ENCODE data around the gene SCARB2. TPM values are rescaled to one million over a fixed set of nuclear protein-coding genes. Genes with fewer than 3 reads are reported as not detected.

Gene SCARB2
- polyA plus RNA-seq, 1 donor: 173 TPM

DNA sequence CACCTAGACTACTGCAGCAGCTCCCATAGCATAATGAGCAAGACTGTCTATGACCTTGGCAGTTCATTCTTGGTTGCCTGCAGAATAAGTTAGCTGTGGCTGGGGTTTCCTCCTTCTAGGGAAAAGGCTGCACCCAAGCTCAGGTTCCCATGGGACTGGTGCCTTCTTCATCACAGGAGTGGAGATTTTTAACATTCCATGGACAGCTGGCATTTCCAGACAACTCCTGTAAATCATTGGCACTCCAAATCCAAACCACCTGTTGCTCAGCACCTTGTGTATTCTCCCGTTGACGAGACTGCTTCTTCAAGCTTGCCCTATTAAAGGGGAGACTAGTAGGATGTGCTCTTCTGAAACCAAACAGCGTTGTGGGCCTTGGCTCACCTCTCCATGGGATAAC is 57.6 kb downstream of the SCARB2 start:
- DNase-seq: no peak

DNA sequence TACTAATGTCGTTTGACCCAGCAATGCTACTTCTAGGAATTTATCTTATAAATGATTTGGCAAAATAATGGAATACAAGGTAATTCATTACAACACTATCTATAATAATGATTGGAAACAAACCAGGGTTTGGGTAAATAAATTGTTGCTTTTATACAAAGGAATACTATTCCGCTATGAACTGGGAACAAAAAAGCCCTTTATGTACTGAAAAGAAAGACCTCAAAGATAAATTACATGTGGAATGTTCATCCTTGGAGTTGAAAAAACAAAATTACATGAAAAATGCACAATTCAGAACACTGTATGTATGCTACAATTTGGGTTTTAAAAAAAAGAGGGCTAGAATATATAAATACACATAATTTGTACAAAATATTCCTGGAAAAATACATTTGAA is 60.3 kb downstream of the SCARB2 start:
- no peak for DNase-seq

DNA sequence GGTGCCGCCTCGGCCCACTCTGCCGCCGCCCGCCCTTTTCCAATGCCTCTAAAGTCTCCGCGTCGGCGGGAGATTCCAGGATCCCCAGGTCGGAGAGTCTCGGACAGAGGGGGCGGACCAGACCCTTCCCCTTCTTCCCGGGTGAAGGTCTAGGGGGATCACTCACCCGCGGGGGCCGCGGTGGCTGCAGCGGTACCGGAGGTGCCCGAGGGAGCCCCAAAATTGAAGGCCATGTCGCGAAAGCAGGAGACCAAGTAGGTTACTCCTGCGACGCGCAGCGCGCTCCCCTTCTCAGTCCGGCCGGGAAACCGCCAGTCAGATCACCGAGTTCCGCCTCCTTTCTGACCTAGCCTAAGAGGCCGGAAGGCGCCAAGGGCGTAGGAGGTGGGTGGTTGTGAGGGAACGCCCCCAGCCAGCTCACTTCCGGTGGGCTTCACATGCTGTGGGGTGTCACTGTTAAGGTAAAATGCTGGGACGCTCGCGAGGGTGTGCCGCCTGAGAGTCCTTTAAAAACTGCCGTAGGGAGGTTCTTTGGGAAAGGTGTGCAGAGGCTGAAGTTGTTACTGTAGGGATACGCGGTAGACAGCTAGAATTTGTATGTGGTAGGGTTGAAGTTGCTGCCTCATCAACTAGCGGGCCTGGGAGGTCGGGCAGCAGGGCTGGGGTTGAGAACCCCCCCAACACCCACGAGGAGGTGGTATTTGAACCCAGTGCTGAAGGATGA is 65.3 kb downstream of the SCARB2 start, which contains the start of gene NUP54:
Gene NUP54 (minus strand): TSS at position 256 of the 724 bp plus-strand sequence. CDS start 23 bp downstream, at position 233.
- peak; percentile 96 for DNase-seq

DNA sequence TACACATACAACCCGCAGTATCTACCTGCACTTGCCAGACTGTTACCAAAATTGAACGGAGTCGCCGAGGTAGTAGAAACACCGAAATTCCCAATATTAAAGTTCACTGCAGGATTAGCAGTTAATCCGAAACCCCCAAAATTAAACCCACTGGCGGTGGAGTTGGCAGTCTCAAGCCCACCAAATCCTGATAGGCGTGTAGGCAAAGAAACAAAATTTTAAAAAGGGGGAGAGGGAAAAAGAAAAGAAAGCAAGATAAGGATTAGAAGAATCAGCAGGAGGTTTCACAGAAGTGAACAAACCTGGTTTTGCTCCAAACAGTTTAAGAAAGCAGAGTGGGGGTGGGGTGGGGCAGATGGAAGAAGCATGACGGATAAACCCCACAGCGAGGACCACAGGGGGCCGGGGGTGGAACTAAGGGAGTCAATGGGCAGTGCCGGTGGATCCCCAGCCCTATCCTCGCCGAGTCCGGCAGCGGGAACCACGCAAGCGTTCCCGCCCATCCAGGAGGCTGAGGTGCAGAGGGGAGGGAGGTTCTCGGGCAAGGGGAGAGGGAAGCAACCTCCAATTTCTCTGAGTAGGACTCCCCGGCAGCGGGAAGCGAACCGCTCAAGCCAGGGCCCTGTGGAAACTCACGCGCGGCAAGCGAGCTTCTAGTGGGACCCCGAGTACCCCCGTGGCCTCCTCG is 66.0 kb downstream of the SCARB2 start:
- DNase-seq: peak; percentile 48

DNA sequence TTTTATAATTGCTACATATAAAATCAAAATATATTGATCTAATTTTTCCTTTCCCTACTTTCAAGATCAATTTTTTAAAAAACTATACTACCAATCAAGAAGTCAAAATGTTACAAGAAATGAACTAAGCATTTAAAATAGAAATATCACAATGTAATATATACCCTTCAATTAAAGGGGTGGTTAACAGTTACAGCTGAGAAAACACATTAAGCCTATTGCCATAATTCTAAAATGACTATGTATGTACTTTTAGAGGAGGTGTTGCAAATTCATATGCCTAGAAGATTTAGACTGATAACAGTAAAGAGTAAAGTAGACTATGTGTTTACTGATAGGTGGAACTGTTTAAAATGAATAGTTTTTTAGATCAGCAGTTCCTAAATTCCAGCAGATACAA is 69.1 kb downstream of the SCARB2 start:
- DNase-seq: no peak

DNA sequence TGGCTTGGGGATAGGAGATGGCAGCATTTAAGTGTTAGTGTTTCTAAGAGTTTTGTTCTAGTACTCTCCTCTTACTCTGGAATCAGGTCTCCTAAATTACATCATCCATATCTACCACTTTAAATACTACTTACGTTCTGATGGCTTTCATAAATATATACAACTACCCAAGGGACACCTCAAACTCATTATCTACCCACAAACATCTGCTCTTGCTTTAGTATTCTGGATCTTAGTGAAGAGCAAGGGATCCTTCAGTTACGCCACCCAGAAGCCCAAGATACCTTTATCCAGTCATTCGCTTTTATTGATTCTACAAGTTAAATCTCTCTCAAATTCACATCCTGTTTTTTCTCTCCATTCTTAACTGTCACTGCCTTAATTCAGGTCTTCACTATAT is 72.4 kb downstream of the SCARB2 start:
- no peak for DNase-seq

DNA sequence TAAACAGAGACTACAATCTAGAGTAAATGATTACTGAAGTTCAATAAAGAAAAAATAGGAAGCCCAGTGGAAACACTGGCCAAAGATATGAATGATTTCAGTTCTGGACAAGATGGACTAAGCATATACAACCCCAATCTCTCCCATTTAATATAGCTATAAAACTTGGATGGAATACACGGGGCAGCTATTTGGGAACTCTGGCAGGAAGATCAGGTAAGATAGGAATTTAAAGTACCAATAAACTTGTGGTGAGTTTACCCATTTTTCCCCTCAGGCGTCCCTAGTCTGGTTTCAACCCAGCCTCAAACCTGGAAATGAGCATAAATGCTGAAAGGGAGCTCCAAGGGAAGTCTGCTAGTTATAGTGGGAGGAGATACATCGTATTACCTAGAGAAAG is 85.9 kb downstream of the SCARB2 start:
- no peak for DNase-seq

DNA sequence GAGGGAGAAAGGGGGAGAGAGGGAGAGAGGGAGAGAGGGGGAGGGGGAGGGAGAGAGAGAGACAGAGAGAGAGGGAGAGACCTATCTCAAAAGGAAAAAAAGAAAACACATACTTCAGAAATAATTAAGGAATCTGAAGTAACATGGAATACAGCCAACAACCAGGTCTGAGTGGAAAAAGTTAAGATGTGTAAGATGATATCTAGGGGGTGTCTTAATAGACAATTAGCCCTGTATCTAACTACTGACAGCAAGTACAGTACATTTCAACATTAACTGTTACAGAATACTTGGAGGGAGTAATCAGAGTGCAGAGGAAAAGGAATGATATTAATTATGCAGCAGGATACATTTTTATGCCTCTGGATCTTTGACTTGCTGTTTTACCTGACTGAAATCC is 87.8 kb downstream of the SCARB2 start:
- no peak for DNase-seq

DNA sequence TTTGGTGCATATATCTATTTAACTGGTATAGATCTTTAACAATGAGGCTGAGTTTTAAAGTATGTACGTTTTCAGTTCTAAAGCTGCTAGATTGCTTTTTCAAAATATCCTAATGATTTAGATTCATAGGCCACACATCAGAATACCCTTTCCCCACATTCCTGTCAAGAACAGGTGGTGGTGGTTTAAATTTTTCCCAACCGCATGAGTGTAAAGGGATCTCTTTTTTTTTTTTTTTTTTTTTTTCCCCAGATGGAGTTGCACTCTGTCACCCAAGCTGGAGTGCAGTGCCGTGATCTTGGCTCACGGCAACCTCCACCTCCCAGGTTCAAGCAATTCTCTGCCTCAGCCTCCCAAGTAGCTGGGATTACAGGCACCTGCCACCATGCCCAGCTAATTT is 93.4 kb downstream of the SCARB2 start:
- DNase-seq: no peak

DNA sequence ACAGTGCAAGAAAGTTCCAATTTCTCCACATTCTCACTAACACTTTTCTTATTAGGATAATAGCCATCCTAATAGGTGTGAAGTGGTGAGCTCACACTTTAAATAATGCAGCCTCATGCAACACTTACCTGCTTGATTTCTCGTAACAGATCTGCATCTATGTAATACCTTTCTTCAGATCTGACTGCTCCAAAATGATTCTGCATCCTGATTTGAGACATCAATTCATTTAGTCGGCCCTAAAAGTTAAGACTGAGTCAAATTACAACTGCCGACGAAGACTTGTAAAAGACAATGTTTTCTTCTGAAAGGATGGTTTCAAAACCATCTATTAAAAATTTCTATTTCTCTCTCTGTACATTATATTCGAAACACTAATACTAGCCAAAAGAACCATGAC is 96.1 kb downstream of the SCARB2 start:
- DNase-seq: no peak

DNA sequence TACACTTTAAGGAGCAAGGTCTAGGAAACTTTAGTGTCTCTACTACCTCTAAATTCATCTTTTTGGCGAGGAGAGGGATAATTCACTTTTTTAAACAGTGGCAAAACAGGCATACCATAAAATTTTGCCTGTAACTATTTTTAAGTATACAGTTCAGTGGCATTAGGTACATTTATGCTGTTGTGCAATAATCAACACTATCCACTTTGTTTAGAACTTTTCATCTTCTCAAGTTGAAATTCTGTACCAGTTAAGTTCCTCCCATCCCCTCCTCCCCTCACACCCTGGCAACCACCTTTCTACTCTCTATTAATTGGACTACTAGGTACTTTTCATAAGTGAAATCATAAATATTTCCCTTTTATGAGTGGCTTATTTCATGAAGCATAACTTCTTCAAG is 96.8 kb downstream of the SCARB2 start:
- no peak for DNase-seq

Other genes starting within 250 kb of the SCARB2 start
- 51.1 TPM for gene SDAD1, start 222.9 kb downstream of the SCARB2 start, polyA plus RNA-seq (ENCODE audit: insufficient read length)
- 0.12 TPM for gene CXCL9, start 206.3 kb downstream of the SCARB2 start, polyA plus RNA-seq (ENCODE audit: insufficient read length)
- gene CXCL10, start 190.3 kb downstream of the SCARB2 start, polyA plus RNA-seq (ENCODE audit: insufficient read length): 0.93 TPM
- gene CXCL11, start 177.8 kb downstream of the SCARB2 start, polyA plus RNA-seq (ENCODE audit: insufficient read length): not detected
- gene ART3, start 139.1 kb downstream of the SCARB2 start, polyA plus RNA-seq (ENCODE audit: insufficient read length): 0.42 TPM
- 93.6 TPM for gene NUP54, start 65.4 kb downstream of the SCARB2 start, polyA plus RNA-seq (ENCODE audit: insufficient read length)
- 9.4 TPM for gene FAM47E, start 37.9 kb upstream of the SCARB2 start, polyA plus RNA-seq (ENCODE audit: insufficient read length)
- gene STBD1, start 92.9 kb upstream of the SCARB2 start, polyA plus RNA-seq (ENCODE audit: insufficient read length): 1.3 TPM
- 1.1 TPM for gene CCDC158, start 207.3 kb upstream of the SCARB2 start, polyA plus RNA-seq (ENCODE audit: insufficient read length)
- 28.6 TPM for gene SHROOM3, start 221.4 kb upstream of the SCARB2 start, polyA plus RNA-seq (ENCODE audit: insufficient read length)